GM12801 (cell line): ENCODE data around the gene BDH1.

Experiments
- CTCF ChIP-seq: IDR thresholded peaks from one replicate; pipeline ENCODE4 v1.5.1; 2011; ENCODE audit warnings: control low read depth; ENCODE audit not compliant: insufficient read length; ENCODE audit errors: extremely low read depth

Gene BDH1

GRCh38 chr3:197554562-197555280 is 1.0 kb downstream of the BDH1 start:
- no peak for TF ChIP-seq CTCF

GRCh38 chr3:197554196-197554561 is 1.6 kb downstream of the BDH1 start:
- TF ChIP-seq CTCF: no peak

- no peak for TF ChIP-seq CTCF
Measured at GRCh38 chr3:197552198-197552597, 3.6 kb downstream of the BDH1 start.

- TF ChIP-seq CTCF: no peak
Measured at GRCh38 chr3:197550489-197550888, 5.3 kb downstream of the BDH1 start.

- no peak for TF ChIP-seq CTCF
Measured at GRCh38 chr3:197549261-197549885, 6.4 kb downstream of the BDH1 start.

- no peak for TF ChIP-seq CTCF
Measured at GRCh38 chr3:197547306-197548011, 8.3 kb downstream of the BDH1 start.

GRCh38 chr3:197546307-197547085 is 9.3 kb downstream of the BDH1 start:
- no peak for TF ChIP-seq CTCF
